ENCODE data around the gene SLC22A5. TPM values are rescaled to one million over a fixed set of nuclear protein-coding genes. Genes with fewer than 3 reads are reported as not detected.

Gene SLC22A5
- total and polyA plus RNA-seq, 10 of the 15 experiments (the other 5 are each of a cell fraction or from before 2014, with no cell fraction given): 1.1 to 4.4 (median 2.3) TPM

DNA sequence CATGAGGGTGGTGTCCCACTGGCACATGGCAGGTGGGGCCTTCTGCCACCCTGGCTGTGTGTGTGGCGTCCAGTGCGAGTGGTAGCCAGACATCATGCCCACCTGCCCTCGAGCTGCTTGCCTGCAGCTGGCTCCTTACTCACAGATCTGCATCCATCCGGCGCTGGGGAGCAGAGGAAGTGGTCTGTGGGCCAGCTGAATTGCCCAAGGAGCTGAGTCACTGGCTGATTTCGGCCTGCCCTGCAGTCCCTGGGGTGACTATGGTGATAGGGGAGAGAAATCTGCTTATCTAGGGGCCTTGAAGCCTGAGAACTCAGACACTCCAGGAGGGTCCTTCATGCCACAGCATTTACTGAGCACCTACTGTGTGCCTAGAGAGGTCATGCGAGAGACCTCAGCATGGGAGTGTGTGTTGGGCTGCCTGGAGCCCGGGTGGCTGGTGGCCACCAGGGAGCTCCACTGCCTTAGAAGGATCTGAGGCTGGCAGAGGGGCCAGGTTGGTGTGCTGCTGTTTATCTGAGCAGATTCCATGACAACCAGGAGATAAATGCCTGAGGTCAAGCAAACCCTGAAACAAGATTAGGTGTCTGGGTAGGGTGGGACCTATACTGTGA, 57.1 kb downstream of the SLC22A5 start (continued):
- TF ChIP-seq, protein P1, sequence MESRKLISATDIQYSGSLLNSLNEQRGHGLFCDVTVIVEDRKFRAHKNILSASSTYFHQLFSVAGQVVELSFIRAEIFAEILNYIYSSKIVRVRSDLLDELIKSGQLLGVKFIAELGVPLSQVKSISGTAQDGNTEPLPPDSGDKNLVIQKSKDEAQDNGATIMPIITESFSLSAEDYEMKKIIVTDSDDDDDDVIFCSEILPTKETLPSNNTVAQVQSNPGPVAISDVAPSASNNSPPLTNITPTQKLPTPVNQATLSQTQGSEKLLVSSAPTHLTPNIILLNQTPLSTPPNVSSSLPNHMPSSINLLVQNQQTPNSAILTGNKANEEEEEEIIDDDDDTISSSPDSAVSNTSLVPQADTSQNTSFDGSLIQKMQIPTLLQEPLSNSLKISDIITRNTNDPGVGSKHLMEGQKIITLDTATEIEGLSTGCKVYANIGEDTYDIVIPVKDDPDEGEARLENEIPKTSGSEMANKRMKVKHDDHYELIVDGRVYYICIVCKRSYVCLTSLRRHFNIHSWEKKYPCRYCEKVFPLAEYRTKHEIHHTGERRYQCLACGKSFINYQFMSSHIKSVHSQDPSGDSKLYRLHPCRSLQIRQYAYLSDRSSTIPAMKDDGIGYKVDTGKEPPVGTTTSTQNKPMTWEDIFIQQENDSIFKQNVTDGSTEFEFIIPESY (IDR thresholded peaks at IDR 0.05): no peak
- TF ChIP-seq, protein P2, sequence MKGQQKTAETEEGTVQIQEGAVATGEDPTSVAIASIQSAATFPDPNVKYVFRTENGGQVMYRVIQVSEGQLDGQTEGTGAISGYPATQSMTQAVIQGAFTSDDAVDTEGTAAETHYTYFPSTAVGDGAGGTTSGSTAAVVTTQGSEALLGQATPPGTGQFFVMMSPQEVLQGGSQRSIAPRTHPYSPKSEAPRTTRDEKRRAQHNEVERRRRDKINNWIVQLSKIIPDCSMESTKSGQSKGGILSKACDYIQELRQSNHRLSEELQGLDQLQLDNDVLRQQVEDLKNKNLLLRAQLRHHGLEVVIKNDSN (IDR thresholded peaks at IDR 0.05; ENCODE audit: borderline replicate concordance, extremely low read length, insufficient read depth, low read depth, low read length): no peak
- no peak for TF ChIP-seq HDGF (IDR thresholded peaks at IDR 0.05)
- TF ChIP-seq, protein P3, sequence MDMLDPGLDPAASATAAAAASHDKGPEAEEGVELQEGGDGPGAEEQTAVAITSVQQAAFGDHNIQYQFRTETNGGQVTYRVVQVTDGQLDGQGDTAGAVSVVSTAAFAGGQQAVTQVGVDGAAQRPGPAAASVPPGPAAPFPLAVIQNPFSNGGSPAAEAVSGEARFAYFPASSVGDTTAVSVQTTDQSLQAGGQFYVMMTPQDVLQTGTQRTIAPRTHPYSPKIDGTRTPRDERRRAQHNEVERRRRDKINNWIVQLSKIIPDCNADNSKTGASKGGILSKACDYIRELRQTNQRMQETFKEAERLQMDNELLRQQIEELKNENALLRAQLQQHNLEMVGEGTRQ (IDR thresholded peaks at IDR 0.05; ENCODE audit: borderline replicate concordance, low read depth, low read length): no peak
- no peak for TF ChIP-seq ZNF622 (IDR thresholded peaks at IDR 0.05)
- TF ChIP-seq, protein P4, sequence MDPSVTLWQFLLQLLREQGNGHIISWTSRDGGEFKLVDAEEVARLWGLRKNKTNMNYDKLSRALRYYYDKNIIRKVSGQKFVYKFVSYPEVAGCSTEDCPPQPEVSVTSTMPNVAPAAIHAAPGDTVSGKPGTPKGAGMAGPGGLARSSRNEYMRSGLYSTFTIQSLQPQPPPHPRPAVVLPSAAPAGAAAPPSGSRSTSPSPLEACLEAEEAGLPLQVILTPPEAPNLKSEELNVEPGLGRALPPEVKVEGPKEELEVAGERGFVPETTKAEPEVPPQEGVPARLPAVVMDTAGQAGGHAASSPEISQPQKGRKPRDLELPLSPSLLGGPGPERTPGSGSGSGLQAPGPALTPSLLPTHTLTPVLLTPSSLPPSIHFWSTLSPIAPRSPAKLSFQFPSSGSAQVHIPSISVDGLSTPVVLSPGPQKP (IDR thresholded peaks at IDR 0.05; ENCODE audit: low read depth, low read length): no peak
- TF ChIP-seq, protein P5, sequence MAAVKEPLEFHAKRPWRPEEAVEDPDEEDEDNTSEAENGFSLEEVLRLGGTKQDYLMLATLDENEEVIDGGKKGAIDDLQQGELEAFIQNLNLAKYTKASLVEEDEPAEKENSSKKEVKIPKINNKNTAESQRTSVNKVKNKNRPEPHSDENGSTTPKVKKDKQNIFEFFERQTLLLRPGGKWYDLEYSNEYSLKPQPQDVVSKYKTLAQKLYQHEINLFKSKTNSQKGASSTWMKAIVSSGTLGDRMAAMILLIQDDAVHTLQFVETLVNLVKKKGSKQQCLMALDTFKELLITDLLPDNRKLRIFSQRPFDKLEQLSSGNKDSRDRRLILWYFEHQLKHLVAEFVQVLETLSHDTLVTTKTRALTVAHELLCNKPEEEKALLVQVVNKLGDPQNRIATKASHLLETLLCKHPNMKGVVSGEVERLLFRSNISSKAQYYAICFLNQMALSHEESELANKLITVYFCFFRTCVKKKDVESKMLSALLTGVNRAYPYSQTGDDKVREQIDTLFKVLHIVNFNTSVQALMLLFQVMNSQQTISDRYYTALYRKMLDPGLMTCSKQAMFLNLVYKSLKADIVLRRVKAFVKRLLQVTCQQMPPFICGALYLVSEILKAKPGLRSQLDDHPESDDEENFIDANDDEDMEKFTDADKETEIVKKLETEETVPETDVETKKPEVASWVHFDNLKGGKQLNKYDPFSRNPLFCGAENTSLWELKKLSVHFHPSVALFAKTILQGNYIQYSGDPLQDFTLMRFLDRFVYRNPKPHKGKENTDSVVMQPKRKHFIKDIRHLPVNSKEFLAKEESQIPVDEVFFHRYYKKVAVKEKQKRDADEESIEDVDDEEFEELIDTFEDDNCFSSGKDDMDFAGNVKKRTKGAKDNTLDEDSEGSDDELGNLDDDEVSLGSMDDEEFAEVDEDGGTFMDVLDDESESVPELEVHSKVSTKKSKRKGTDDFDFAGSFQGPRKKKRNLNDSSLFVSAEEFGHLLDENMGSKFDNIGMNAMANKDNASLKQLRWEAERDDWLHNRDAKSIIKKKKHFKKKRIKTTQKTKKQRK (IDR thresholded peaks at IDR 0.05; ENCODE audit: low read depth, low read length): no peak
- TF ChIP-seq, protein P6, sequence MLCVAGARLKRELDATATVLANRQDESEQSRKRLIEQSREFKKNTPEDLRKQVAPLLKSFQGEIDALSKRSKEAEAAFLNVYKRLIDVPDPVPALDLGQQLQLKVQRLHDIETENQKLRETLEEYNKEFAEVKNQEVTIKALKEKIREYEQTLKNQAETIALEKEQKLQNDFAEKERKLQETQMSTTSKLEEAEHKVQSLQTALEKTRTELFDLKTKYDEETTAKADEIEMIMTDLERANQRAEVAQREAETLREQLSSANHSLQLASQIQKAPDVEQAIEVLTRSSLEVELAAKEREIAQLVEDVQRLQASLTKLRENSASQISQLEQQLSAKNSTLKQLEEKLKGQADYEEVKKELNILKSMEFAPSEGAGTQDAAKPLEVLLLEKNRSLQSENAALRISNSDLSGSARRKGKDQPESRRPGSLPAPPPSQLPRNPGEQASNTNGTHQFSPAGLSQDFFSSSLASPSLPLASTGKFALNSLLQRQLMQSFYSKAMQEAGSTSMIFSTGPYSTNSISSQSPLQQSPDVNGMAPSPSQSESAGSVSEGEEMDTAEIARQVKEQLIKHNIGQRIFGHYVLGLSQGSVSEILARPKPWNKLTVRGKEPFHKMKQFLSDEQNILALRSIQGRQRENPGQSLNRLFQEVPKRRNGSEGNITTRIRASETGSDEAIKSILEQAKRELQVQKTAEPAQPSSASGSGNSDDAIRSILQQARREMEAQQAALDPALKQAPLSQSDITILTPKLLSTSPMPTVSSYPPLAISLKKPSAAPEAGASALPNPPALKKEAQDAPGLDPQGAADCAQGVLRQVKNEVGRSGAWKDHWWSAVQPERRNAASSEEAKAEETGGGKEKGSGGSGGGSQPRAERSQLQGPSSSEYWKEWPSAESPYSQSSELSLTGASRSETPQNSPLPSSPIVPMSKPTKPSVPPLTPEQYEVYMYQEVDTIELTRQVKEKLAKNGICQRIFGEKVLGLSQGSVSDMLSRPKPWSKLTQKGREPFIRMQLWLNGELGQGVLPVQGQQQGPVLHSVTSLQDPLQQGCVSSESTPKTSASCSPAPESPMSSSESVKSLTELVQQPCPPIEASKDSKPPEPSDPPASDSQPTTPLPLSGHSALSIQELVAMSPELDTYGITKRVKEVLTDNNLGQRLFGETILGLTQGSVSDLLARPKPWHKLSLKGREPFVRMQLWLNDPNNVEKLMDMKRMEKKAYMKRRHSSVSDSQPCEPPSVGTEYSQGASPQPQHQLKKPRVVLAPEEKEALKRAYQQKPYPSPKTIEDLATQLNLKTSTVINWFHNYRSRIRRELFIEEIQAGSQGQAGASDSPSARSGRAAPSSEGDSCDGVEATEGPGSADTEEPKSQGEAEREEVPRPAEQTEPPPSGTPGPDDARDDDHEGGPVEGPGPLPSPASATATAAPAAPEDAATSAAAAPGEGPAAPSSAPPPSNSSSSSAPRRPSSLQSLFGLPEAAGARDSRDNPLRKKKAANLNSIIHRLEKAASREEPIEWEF (IDR thresholded peaks at IDR 0.05; ENCODE audit: insufficient replicate concordance, low read depth, low read length): peak; percentile 57
- TF ChIP-seq, protein P7, sequence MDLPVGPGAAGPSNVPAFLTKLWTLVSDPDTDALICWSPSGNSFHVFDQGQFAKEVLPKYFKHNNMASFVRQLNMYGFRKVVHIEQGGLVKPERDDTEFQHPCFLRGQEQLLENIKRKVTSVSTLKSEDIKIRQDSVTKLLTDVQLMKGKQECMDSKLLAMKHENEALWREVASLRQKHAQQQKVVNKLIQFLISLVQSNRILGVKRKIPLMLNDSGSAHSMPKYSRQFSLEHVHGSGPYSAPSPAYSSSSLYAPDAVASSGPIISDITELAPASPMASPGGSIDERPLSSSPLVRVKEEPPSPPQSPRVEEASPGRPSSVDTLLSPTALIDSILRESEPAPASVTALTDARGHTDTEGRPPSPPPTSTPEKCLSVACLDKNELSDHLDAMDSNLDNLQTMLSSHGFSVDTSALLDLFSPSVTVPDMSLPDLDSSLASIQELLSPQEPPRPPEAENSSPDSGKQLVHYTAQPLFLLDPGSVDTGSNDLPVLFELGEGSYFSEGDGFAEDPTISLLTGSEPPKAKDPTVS (IDR thresholded peaks at IDR 0.05; ENCODE audit: low read depth, low read length): no peak

Data from GM12878 (cell line).